HG03039 (cell line): ENCODE results near the gene LDAH.
"Not testable (repeated sequence)": the region's sequence is repeated elsewhere in the genome, so short reads cannot be mapped to it uniquely, and the experiment has no call there.

Experiments
- ATAC-seq: cut with Tn5 transposase; IDR thresholded peaks from one replicate; pipeline ENCODE4 v1.9.1; 2021; ENCODE audit warnings: mild to moderate bottlenecking, moderate library complexity; ENCODE audit not compliant: unreplicated experiment

Gene LDAH

DNA sequence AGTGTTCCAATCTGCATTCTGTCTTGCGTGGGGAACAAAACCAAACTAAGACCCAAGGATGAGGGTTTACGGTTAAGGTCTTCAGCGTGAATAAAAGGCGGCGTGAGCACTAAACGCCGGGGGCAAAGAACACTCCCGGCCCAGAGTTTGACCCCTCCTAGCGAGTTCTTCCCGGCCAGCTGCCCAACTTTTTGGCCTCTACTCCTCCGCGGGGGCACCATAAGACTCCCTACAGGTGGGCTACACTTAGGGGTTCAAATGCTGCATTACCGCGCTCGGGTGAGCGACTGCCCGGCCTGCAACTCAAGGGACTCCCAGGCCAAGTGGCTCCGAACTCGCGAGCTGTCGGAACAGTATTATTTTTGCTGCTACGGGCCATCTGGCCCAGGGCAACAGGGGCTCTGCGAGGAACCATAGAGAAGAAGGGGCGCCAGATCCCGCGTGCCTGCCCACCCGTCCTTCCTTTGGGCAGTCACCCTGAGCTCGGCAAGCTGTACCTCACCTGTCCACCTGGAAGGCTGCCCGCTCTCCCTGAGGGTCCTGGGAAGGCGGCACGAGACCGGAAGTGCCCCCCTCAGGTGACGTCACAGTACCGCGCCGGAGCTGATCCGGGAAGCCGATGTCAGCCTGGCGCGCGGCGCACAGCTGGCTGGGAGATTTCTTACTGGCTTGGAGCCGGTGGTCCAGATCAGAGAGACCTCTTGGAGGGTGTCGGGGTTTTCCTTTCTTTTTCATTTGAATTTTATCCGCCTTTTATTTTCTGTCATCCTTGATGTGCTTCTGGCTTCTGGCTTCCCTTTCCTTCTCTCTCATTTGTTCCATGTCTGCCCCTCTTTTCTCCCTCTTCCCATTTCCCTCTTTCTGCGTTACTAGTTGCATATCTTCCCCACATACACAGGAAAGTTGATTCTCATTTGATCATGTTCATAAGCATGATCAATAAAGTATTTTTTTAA is at the start of gene LDAH:
LDAH (minus strand) TSS at position 567 of the 956 bp plus-strand sequence. CDS start 21,638 bp downstream, outside the sequence.
- ATAC-seq: peak; percentile 87

DNA sequence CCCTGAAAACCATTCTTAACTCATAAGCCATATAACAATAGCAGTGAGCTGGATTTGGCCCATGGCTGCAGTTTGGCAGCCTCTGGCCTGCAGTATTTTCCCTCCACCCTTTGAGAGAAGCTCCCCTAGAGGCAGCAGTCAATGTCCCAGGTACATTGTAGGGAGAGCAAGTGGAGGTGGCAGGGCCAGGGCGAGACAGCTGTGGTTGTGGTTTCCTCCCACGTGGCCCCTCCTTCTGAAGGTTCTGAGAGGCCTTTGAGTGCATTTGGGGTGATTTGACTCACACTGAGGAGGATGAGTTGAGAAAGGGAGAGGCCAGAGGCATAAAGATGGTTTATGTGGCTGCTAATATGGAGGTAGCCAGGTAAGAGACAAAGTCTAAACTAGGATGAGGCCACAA is 45.5 kb upstream of the LDAH start:
- ATAC-seq: peak; percentile 100

DNA sequence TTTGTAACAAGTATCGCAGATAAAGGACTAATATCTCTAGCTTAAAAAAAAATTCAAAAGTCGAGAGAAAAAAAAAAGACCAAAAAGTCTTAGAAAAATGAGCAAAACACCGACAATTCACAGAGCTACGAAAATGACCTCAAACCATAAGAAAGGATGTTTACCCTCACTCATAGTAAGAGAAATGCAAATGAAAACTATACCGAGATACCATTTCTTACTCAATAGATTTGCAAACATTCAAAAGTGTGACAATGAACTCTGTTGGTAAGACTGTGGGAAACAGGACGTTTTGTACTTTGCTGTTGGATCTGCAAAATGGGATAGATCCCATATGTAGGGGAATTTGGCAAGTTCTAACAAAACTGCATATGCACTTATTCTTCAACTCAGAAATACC is 39.9 kb upstream of the LDAH start:
- no peak for ATAC-seq

DNA sequence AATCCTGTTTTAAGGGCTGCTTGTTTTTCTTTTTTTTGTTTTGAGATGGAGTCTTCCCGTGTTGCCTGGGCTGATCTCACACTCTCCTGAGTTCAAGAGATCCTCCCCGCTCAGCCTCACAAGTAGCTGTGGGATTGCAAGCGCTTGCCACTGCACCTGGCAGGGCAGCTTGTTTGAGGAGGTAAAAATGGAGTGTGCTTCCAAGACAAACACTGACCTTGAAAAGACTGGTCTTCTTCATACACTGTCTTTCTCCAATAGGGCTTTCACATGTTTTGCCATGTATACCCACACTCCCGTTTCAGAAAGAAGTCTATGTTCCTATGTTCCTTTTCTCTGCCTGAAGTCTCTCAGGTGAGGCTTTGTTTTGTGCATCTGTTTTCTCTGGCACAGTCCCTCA is 32.6 kb upstream of the LDAH start:
- ATAC-seq: no peak

DNA sequence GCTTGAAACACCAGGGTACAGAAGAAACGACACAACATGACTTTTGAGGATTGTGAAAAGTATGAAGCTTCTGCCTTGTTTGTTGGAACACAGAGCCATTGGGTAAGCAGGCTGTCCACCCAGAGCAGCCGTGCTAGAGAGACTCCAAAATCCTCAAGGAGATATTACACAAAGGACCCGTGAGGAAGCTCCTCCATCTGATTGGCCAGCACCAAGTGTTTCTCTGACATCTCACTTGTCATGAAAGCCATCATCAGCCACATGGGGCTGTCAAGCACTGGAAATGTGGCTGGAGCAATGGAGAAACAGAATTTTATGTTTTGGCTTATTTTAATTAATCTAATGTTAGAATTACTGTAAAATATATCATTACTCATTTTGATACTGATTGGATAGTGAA is 29.8 kb upstream of the LDAH start:
- no peak for ATAC-seq

DNA sequence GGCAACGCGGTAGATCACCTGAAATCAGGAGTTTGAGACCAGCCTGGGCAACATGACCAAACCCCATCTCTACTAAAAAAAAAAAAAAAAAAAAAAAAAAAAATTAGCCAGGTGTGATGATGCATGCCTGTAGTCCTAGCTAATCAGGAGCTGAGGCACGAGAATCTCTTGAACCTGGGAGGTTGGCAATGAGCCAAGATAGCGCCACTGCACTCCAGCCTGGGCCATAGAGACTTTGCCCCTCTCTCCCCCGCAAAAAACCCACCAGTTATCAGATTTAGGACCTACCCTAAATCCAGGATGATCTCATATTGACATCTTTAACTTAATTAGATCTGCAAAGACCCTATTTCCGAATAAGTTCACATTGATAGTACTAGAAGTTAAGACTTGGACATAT is 29.2 kb upstream of the LDAH start:
- no peak for ATAC-seq

DNA sequence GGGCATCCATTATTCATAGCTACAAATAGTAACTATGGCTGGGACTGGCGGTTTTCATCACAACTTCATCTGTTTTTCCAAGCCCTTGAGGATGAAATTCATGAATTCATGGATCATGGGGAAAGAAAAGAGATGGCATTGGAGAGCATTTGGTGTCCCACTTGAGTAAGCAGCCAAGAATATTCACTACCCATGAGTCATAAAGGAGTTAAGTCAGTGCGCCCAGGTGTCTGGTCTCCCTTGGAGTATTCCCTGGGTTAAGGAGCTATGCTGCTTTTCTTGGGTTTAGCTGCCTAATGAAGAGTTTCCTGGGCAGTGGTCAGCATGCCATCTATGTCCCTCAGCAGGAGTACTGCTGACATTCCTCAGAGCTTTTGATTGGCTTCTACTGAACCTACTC is 21.3 kb upstream of the LDAH start:
- ATAC-seq: no peak

DNA sequence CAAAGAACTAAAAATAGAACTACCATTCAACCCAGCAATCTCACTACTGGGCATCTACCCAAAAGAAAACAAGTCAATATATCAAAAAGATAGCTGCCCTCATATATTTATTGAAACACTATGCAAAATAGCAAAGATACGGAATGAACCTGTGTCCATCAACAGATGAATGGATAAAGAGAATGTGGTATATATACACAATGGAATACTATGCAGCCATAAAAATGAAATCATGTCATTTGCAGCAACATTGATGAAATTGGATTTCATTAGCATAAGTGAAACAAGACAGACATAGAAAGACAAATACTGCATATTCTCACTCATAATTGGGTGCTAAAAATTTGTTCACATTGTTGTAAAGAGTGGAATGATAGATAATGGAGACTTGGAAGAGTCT is 16.2 kb upstream of the LDAH start:
- no peak for ATAC-seq

DNA sequence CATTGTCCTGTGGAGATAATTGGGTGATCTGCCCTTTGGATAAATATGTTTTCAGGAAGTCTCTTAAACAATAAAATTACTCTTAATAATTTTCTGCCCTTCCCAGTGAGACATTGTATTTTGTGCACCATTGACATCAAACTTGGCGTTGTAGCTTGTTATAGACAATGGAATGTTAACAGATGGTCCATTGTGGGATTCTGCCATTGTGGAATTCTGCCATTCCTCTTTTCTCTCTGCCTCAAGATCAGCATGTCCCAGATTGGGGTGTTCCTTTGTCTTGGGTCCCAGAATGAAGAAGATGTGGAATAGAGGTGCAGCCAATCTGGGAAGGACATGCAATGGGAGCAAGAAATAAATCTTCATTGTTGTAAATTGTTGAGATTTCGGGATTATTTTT is 15.1 kb upstream of the LDAH start:
- ATAC-seq: no peak

DNA sequence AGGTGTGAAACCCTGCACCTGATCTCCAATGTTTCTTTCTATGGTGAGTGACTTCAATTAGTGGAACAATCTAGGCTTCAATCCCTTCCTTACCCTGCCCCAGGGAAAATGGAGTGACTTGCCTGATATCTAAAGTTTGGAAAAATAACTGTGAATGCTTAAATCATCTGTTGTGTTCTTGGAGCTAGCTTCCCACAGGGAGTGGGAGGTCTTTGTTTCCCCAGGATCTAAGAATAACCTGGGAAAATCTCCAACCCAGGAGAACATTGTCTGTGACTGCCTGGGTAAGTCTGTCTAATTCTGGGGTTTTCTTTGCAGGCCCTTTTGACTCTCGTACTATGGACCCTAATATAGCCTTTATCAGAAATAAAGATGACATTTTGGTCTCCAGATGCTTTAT is 13.6 kb upstream of the LDAH start:
- no peak for ATAC-seq

DNA sequence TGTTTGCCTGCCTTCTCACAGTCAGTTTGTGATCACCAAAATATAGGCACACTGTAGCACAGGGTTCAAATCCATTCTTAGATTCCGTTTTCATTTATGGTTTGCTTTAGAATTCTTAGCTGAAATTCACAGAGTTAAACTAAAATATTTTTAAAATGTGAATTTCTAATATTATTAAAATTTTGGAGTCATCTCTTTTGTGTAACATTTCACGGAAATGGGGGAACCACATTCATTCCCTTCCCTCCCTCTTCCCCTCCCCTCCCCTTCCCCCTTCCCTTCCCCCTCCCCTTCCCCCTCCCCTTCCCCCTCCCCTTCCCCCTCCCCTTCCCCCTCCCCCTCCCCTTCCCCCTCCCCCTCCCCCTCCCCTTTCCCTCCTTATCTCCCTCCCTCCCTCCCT is 11.4 kb upstream of the LDAH start:
- ATAC-seq: no peak

DNA sequence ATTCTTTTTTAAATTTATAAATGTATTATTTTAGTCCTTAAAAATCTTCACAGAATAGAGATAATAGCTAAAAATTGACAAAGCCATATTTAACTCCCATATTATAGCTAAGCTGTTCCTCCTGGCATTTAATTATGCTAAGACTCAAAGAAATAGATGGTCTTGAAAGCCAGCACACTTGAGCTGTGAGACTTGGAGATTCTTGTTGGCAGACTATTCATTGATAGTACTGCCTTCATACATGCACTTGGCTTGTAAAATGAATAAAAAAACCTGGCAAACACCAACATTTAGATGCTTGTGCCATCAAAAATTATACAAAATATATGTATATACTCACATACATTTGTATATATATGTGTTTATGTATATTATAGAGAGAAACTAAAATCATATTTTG is 9.7 kb upstream of the LDAH start:
- ATAC-seq: no peak

DNA sequence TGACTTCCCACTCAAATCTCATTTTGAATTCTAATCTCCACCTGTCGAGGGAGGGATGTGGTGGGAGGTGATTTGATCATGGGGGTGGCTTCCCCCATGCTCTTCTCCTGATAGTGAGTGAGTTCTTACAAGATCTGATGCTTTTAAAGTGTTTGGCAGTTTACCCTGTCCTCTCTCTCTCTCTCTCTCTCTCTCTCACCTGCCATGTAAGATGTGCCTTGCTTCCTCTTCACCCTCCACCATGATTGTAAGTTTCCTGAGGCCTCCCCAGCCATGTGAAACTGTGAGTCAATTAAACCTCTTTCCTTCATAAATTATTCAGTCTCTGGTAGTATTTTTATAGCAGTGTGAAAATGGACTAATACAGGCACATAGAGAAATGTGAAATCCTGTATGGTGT is 7.0 kb upstream of the LDAH start:
- ATAC-seq: no peak

DNA sequence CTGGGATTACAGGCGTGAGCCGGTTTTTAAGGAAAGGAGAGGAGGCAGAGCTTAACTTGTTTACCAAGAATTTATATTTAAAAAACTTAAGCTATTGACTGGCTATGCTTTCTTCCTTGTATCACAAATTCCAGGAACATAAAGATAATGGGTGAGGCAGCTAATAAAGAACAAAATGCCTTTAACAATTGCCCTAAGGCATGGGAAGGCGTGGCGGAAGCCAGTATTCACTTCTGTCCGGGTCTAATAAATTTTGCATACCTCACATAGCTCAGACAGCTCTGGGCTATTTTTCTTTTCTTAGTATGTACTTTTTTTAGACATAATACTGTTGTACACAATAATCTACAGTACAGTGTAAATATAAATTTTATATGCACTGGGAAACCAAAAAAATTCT is 1.0 kb upstream of the LDAH start:
- ATAC-seq: no peak

DNA sequence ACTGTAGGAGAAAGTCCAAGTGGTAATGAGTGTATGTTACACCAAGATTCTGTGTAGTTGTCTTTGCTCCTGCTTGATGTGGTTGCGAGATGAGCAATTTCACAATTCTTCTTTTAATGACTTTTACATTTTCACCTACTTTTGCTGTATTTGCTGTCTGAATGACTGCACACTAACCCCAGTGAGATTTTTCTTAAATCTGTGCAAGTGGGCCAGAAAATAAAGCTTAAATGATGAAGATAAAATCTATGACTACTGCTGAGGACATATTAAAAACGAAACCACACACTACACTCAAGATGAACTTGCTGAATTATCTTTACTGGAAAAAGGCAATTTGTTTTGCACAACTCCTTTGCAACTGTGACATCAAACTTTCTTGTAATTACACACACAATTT is 4.1 kb downstream of the LDAH start:
- no peak for ATAC-seq

DNA sequence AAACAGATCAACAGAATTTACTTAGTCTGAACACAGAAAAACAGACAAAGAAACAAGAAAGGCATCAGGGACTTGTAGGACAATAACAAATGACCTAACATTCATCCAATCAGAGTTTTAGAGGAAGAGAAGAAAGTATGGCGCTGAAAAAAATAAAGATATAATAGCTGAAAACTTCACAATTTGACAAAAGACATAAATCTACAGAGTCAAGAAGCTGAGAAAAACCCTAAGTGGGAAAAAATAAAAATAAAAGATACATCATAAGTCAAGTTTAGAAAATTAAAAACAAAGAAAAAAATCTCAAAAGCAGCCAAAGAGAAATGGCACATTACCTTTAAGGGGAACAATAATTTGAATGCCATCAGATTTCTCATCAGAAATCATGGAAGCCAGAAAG is 7.7 kb downstream of the LDAH start:
- no peak for ATAC-seq

DNA sequence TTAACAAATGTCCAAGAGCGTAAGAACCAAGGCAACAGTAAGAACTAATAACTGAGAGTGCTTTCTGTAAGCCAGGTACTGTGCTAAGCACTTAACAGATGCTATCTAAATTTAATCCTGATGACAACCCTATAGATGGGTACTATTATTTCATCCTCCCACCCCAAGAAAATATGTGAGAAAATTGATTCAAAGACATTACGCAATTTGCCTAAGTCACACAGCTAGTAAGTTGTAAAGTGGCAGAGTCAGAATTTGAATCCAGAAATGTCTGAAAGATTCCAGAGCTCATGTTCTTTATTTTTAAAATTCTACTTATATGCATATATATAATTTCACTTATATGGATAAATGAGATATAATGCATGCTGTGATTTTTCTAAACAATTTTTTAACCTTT is 10.1 kb downstream of the LDAH start:
- no peak for ATAC-seq

DNA sequence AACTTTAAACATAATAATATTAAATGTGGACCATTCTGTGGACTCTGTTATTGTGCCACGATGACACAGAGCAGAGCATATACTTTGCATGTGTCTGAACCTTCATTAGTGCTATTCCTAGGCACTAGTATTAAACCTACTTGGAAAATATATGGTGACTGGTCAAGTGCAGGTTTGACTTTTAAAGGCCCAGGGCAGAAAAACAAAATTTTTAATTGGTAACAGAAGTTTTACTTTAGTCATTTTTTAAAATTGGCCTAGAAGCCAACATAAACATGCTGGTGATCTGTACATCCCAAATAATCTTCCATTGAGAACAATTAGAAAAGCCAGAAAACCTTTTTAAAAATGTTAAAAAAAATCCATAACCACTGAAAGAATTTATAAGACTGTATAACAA is 16.6 kb downstream of the LDAH start:
- ATAC-seq: no peak

DNA sequence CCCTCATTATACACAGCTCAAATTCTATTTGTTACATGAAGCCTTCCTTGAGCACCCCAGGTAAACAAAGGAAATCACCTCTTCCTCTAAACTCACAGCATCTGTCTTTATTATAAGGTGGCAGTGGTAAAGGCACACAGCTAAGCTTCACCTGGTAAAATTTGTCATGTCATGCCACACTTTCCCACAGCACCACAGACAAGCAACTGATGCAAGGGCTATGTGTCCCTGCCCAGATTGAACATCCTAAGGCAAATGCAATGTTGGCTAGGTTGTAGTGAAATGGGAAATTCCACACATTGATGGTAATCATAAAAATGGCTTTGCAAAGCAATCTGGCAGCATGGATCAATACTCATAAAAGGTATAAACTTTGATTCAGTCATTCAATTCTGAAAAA is 18.9 kb downstream of the LDAH start:
- ATAC-seq: no peak

DNA sequence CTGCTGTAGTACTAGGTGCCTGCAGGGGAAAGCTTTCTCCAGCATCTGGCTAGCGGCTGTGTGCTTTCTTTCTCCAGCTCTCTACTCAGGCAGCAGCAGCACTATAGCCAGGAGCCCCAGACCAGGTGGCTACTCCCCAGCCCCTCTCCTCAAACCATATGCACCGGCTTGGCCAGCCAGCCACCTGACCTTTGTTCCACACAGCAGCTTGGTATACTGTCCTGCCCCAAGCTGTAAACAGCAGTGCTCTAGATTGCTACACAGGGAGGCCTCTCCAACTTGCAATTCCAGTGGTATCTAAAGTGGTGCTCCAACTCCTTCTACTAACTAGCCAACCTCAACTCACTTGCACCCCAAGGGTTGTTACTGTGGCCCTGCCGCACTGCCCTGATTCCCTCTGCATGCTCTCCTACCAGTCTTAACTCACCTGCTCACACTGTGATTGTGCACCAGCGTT is 19.6 kb downstream of the LDAH start:
- no peak for ATAC-seq

DNA sequence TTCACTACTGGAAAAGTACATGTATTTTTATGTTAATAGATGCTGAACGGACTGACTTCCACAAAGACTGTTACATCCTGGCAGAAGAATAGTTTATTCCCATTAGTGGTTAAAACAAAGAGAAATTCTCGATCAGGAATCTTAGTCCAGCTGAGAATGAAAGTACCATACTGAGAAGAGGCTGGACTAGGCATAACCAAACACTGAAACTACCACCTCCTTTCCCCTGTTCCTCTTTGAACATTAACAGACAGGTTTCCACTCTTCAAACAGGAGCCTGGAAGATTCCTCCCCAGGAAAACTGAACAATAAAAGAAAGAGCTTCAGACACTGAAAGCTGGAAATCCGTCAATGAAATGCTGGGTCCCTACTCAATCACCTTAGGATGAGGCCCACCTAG is 25.8 kb downstream of the LDAH start:
- ATAC-seq: no peak

DNA sequence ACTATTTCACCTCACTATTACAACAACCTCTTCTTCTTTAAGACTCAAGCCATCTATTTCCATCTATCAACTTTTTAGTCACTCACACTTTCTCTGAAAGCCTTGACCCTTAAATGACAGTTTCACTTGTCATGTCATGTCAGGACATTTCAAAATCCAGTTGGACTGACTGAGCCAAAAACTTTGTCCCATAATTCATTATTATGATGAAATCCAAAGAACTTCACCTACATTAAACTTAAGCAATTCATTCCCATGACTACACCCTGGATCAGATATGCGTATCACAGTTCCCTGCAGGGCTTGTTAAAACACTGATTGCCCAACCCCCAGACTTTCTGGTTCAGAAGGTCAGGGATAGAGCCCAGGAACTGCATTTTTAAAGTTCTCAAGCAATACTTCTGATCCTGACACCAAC is 26.5 kb downstream of the LDAH start:
- no peak for ATAC-seq

DNA sequence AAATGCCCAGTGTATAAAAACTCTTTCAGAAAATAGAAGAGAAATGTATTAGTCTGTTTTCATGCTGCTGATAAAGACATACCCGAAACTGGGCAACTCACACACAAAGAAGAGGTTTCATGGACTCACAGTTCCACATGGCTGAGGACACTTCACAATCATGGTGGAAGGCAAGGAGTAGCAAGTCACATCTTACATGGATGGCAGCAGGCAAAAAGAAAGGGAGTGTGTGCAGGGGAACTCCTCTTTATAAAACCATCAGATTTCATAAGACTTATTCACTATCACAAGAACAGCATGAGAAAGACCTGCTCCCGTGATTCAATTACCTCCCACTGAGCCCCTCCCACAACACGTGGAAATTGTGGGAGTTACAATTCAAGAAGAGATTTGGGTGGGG is 29.0 kb downstream of the LDAH start:
- ATAC-seq: not testable (repeated sequence)
